ENCODE results near the gene CCL25.
"Not testable (repeated sequence)": the region's sequence is repeated elsewhere in the genome, so short reads cannot be mapped to it uniquely, and the experiment has no call there.

The CCL25 gene

GRCh38 chr19:8085598-8086408, 33.2 kb downstream of the CCL25 start:
- DNase-seq, result no peak

- no peak for DNase-seq
These were observed 34.3 kb downstream of the CCL25 start for GRCh38 chr19:8086849-8087248.

GRCh38 chr19:8087876-8088275, 35.3 kb downstream of the CCL25 start:
- DNase-seq, result no peak

GRCh38 chr19:8088752-8089663, 36.4 kb downstream of the CCL25 start:
- DNase-seq, result no peak

GRCh38 chr19:8089664-8090601, 37.4 kb downstream of the CCL25 start:
- DNase-seq, result no peak

GRCh38 chr19:8090950-8091349, 38.4 kb downstream of the CCL25 start:
- no peak for DNase-seq

- DNase-seq, result no peak
These were observed 41.2 kb downstream of the CCL25 start for GRCh38 chr19:8093740-8094139.

GRCh38 chr19:8094336-8094735, 41.8 kb downstream of the CCL25 start:
- DNase-seq, result no peak

GRCh38 chr19:8095354-8095886, 42.9 kb downstream of the CCL25 start:
- no peak for DNase-seq

- no peak for DNase-seq
These were observed 43.5 kb downstream of the CCL25 start for GRCh38 chr19:8096071-8096470.

GRCh38 chr19:8097198-8097597, 44.6 kb downstream of the CCL25 start:
- no peak for DNase-seq

- no peak for DNase-seq
These were observed 45.4 kb downstream of the CCL25 start for GRCh38 chr19:8097681-8098567.

GRCh38 chr19:8101311-8101710, 48.8 kb downstream of the CCL25 start:
- DNase-seq, result no peak

- not testable (repeated sequence) for DNase-seq
These were observed 49.4 kb downstream of the CCL25 start for GRCh38 chr19:8101910-8102309.

- no peak for DNase-seq
These were observed 52.9 kb downstream of the CCL25 start for GRCh38 chr19:8105471-8105870.

- no peak for DNase-seq
These were observed 54.8 kb downstream of the CCL25 start for GRCh38 chr19:8107301-8107903.

GRCh38 chr19:8108560-8109445, 56.2 kb downstream of the CCL25 start:
- no peak for DNase-seq

- DNase-seq, result no peak
These were observed 56.9 kb downstream of the CCL25 start for GRCh38 chr19:8109455-8109854.
